ENCODE results near the gene PRR22.

DNA sequence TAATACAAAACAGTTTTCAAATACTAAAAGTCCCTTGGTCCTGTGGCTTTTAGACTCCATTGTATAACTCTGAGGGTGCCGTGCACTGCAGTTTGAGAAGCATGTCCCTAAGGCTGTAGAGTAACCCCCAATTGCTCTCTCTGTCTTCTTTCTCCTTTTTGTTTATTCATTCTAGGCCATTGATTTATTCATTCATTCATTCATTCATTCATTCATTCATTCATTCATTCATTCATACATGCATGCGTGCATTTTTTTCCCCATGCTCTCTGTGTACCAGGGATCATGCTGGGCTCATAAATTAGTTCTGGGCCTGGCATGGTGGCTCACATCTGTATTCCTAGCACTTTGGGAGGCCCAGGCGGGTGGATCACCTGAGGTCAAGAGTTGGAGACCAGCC lies 19.3 kb downstream of the PRR22 start:
- no peak for TF ChIP-seq POLR2A (IDR thresholded peaks at IDR 0.05)
- TF ChIP-seq, protein P1, sequence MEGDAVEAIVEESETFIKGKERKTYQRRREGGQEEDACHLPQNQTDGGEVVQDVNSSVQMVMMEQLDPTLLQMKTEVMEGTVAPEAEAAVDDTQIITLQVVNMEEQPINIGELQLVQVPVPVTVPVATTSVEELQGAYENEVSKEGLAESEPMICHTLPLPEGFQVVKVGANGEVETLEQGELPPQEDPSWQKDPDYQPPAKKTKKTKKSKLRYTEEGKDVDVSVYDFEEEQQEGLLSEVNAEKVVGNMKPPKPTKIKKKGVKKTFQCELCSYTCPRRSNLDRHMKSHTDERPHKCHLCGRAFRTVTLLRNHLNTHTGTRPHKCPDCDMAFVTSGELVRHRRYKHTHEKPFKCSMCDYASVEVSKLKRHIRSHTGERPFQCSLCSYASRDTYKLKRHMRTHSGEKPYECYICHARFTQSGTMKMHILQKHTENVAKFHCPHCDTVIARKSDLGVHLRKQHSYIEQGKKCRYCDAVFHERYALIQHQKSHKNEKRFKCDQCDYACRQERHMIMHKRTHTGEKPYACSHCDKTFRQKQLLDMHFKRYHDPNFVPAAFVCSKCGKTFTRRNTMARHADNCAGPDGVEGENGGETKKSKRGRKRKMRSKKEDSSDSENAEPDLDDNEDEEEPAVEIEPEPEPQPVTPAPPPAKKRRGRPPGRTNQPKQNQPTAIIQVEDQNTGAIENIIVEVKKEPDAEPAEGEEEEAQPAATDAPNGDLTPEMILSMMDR (IDR thresholded peaks at IDR 0.05), result no peak
